Measurements from ENCODE around the gene WDFY3.
A peak's percentile ranks its signal among the peaks of the same experiment; 100 is the strongest.

Gene WDFY3

GRCh38 chr4:84966382-84967242, at the start of gene WDFY3:
Gene WDFY3, minus strand, starts transcription at chr4:84966690. Its CDS starts 106,099 bp downstream, at chr4:84860591.
- peak in 1 of 2 donors; percentile 28 for DNase-seq

- DNase-seq: no peak
Observed at GRCh38 chr4:85005865-85006377, 39.4 kb upstream of the WDFY3 start.

GRCh38 chr4:85000343-85000742, 33.9 kb upstream of the WDFY3 start:
- DNase-seq: no peak

- no peak for DNase-seq
Observed at GRCh38 chr4:84995386-84995785, 28.9 kb upstream of the WDFY3 start.

GRCh38 chr4:84994280-84994679, 27.8 kb upstream of the WDFY3 start:
- DNase-seq: no peak

- no peak for DNase-seq
Observed at GRCh38 chr4:84985952-84986351, 19.5 kb upstream of the WDFY3 start.

- DNase-seq: no peak
Observed at GRCh38 chr4:84977396-84977795, 10.9 kb upstream of the WDFY3 start.

- no peak for DNase-seq
Observed at GRCh38 chr4:84973856-84974255, 7.4 kb upstream of the WDFY3 start.

- DNase-seq: no peak
Observed at GRCh38 chr4:84971319-84971932, 4.9 kb upstream of the WDFY3 start.

GRCh38 chr4:84968925-84969324, 2.4 kb upstream of the WDFY3 start:
- no peak for DNase-seq

- DNase-seq: no peak
Observed at GRCh38 chr4:84967243-84967690, 777 bp upstream of the WDFY3 start.

- DNase-seq: peak in 1 of 2 donors; percentile 1
Observed at GRCh38 chr4:84965553-84966381, 723 bp downstream of the WDFY3 start.

- DNase-seq: no peak
Observed at GRCh38 chr4:84964995-84965552, 1.4 kb downstream of the WDFY3 start.

- no peak for DNase-seq
Observed at GRCh38 chr4:84962102-84962501, 4.4 kb downstream of the WDFY3 start.

GRCh38 chr4:84958434-84958833, 8.1 kb downstream of the WDFY3 start:
- no peak for DNase-seq

GRCh38 chr4:84957514-84958420, 8.7 kb downstream of the WDFY3 start:
- no peak for DNase-seq

GRCh38 chr4:84956014-84956413, 10.5 kb downstream of the WDFY3 start:
- DNase-seq: no peak

- DNase-seq: no peak
Observed at GRCh38 chr4:84954982-84955567, 11.4 kb downstream of the WDFY3 start.

- DNase-seq: no peak
Observed at GRCh38 chr4:84952776-84953175, 13.7 kb downstream of the WDFY3 start.

GRCh38 chr4:84952004-84952403, 14.5 kb downstream of the WDFY3 start:
- DNase-seq: no peak

GRCh38 chr4:84948056-84948455, 18.4 kb downstream of the WDFY3 start:
- DNase-seq: no peak
